ENCODE measurements around the gene TFDP1. TPM values are rescaled to one million over a fixed set of nuclear protein-coding genes. Genes with fewer than 3 reads are reported as not detected.

TFDP1 gene
- total RNA-seq, 6 experiments from 2014 or later: 21.7 to 26.9 (median 25.1) TPM

GRCh38 chr13:113548171-113548641 lies 36.3 kb upstream of the TFDP1 start:
- TF ChIP-seq POLR2A (IDR thresholded peaks at IDR 0.05) (no peak), CTCF (IDR thresholded peaks at IDR 0.05) (no peak)
- no peaks in the 10 kb centered on the region for H3K9me3 ChIP-seq
- intact Hi-C loops (cut with DNase I): no loop called here
- H3K4me1 ChIP-seq: no peaks in the 10 kb centered on the region
- peak in 1 of 3 donors; percentile 46 for DNase-seq
- no peak for ATAC-seq
- no peaks in the 10 kb centered on the region for H3K27me3 ChIP-seq
- no peak overlapping the region for H3K4me3 ChIP-seq
- no peak overlapping the region for H3K27ac ChIP-seq
- H3K36me3 ChIP-seq: peaks cover 0 to 4% (median 1%) of the 10 kb centered on the region in 4 donors
- 96% methylated on average over 26 of the region's 32 CpGs for WGBS (ENCODE audit: insufficient coverage, low coverage, low lambda C conversion rate, missing lambda C conversion rate)

- no peak overlapping the region for H3K27ac ChIP-seq
- peaks cover 0 to 4% (median 1%) of the 10 kb centered on the region in 4 donors for H3K36me3 ChIP-seq
- peak in 1 of 3 donors; percentile 27 for DNase-seq
- no peak for ATAC-seq
- H3K4me3 ChIP-seq: no peak overlapping the region
- H3K4me1 ChIP-seq: no peaks in the 10 kb centered on the region
- no peaks in the 10 kb centered on the region for H3K27me3 ChIP-seq
- no peaks in the 10 kb centered on the region for H3K9me3 ChIP-seq
- intact Hi-C loops (cut with DNase I): no loop called here
- WGBS (ENCODE audit: insufficient coverage, low coverage, low lambda C conversion rate, missing lambda C conversion rate): 90% methylated on average over 16 of the region's 25 CpGs
- TF ChIP-seq CTCF (IDR thresholded peaks at IDR 0.05): no peak
- TF ChIP-seq POLR2A (IDR thresholded peaks at IDR 0.05): no peak
Measured at GRCh38 chr13:113548778-113549621, 35.6 kb upstream of the TFDP1 start.

- Histone ChIP-seq H3K4me3 (no peak overlapping the region), H3K9me3 (no peaks in the 10 kb centered on the region), H3K27ac (no peak overlapping the region), H3K36me3 (peaks cover 0 to 4% (median 1%) of the 10 kb centered on the region in 4 donors), H3K27me3 (no peaks in the 10 kb centered on the region), H3K4me1 (no peaks in the 10 kb centered on the region)
- TF ChIP-seq POLR2A (IDR thresholded peaks at IDR 0.05) (no peak), CTCF (IDR thresholded peaks at IDR 0.05) (no peak)
- intact Hi-C loops (cut with DNase I): no loop called here
- ATAC-seq (no peak), DNase-seq (peak in 1 of 3 donors; percentile 20)
- WGBS (ENCODE audit: insufficient coverage, low coverage, low lambda C conversion rate, missing lambda C conversion rate): 93% methylated on average over 4 of the region's 9 CpGs
Measured at GRCh38 chr13:113550453-113550852, 34.1 kb upstream of the TFDP1 start.

GRCh38 chr13:113551081-113552000 lies 33.2 kb upstream of the TFDP1 start:
- Histone ChIP-seq H3K4me1 (no peaks in the 10 kb centered on the region), H3K27me3 (no peaks in the 10 kb centered on the region), H3K27ac (no peak overlapping the region), H3K4me3 (no peak overlapping the region), H3K36me3 (peaks cover 0 to 4% (median 1%) of the 10 kb centered on the region in 4 donors), H3K9me3 (no peaks in the 10 kb centered on the region)
- 88% methylated on average over 13 of the region's 16 CpGs for WGBS (ENCODE audit: insufficient coverage, low coverage, low lambda C conversion rate, missing lambda C conversion rate)
- DNase-seq: no peak
- TF ChIP-seq CTCF (IDR thresholded peaks at IDR 0.05) (no peak), POLR2A (IDR thresholded peaks at IDR 0.05) (no peak)
- intact Hi-C loops (cut with DNase I): no loop called here
- ATAC-seq: no peak

Measured in right lobe of liver (tissue), 6 donors.